WERI-Rb-1 (cell line): ENCODE measurements around the gene GATM.

ENCODE experiments used
- DNase-seq: peaks from one replicate; pipeline ENCODE4 v3.0.0-alpha.2; 2020
- H3K27ac ChIP-seq: fragments of 250-450 bp; sonication (Bioruptor Pico); 2 replicates; pipeline ENCODE4 v1.5.1; 2020; ENCODE audit warnings: mild to moderate bottlenecking, moderate library complexity
- H3K27me3 ChIP-seq: fragments of 250-450 bp; sonication (Bioruptor Pico); 2 replicates; pipeline ENCODE4 v1.5.1; 2021; ENCODE audit warnings: mild to moderate bottlenecking, low read depth, moderate library complexity; ENCODE audit not compliant: insufficient read depth, severe bottlenecking
- H3K36me3 ChIP-seq: fragments of 250-450 bp; sonication (Bioruptor Pico); 2 replicates; pipeline ENCODE4 v1.5.1; 2020; ENCODE audit warnings: mild to moderate bottlenecking, moderate library complexity
- H3K4me3 ChIP-seq: 2 replicates; pipeline ENCODE4 v1.5.1; 2011; ENCODE audit warnings: low read depth, mild to moderate bottlenecking, control low read depth, low read length
- H3K9me3 ChIP-seq: fragments of 250-450 bp; sonication (Bioruptor Pico); 2 replicates; pipeline ENCODE4 v1.5.1; 2021; ENCODE audit warnings: mild to moderate bottlenecking, moderate library complexity; ENCODE audit not compliant: severe bottlenecking
- TF ChIP-seq, protein P1 (sequence below): IDR thresholded peaks from 2 replicates; pipeline ENCODE4 v1.5.1; 2011; ENCODE audit warnings: low read depth, mild to moderate bottlenecking, control low read depth, inconsistent platforms, low read length

The GATM gene

DNA sequence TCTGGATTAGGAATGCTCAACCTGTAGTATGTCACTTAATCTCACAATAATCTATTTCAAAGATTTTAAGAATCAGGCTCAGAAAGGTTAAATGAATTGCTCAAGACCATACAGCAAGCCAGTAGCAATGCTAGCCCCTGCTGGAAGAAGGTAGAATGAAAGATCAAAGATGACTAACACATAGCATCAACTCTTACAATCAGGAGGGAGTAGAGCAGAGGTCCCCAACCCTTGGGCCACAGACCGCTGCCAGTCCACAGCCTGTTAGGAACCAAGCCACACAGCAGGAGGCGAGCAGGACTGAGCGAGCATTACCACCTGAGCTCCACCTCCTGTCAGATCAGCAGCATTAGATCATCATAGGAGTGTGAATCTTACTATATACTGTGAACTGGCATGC lies 15.5 kb upstream of the GATM start:
- no peak overlapping the region for H3K4me3 ChIP-seq
- TF ChIP-seq, protein P1, sequence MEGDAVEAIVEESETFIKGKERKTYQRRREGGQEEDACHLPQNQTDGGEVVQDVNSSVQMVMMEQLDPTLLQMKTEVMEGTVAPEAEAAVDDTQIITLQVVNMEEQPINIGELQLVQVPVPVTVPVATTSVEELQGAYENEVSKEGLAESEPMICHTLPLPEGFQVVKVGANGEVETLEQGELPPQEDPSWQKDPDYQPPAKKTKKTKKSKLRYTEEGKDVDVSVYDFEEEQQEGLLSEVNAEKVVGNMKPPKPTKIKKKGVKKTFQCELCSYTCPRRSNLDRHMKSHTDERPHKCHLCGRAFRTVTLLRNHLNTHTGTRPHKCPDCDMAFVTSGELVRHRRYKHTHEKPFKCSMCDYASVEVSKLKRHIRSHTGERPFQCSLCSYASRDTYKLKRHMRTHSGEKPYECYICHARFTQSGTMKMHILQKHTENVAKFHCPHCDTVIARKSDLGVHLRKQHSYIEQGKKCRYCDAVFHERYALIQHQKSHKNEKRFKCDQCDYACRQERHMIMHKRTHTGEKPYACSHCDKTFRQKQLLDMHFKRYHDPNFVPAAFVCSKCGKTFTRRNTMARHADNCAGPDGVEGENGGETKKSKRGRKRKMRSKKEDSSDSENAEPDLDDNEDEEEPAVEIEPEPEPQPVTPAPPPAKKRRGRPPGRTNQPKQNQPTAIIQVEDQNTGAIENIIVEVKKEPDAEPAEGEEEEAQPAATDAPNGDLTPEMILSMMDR = peak; percentile 29; the same call in 1 of the 2 replicates
- peak; percentile 16 for DNase-seq
- H3K36me3 ChIP-seq = no peaks in the 10 kb centered on the region
- H3K9me3 ChIP-seq = no peaks in the 10 kb centered on the region
- no peaks in the 10 kb centered on the region for H3K27me3 ChIP-seq
- H3K27ac ChIP-seq = no peak overlapping the region

DNA sequence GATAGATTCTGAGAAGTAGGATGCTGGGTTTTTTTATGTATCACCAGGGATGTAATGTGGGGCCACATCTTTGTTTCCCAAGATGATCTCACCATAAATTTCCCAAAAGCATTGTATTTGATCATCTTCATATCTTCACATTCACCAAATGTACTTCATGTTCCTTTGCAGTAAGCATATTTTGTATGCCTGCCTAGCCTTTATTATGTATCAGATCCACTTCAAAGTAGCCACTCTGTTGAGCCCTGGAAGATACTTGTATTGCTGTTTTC lies 14.2 kb upstream of the GATM start:
- Histone ChIP-seq H3K36me3 (no peaks in the 10 kb centered on the region), H3K27ac (no peak overlapping the region), H3K9me3 (no peaks in the 10 kb centered on the region), H3K27me3 (no peaks in the 10 kb centered on the region), H3K4me3 (no peak overlapping the region)
- no peak for DNase-seq
- TF ChIP-seq, protein P1 = no peak

DNA sequence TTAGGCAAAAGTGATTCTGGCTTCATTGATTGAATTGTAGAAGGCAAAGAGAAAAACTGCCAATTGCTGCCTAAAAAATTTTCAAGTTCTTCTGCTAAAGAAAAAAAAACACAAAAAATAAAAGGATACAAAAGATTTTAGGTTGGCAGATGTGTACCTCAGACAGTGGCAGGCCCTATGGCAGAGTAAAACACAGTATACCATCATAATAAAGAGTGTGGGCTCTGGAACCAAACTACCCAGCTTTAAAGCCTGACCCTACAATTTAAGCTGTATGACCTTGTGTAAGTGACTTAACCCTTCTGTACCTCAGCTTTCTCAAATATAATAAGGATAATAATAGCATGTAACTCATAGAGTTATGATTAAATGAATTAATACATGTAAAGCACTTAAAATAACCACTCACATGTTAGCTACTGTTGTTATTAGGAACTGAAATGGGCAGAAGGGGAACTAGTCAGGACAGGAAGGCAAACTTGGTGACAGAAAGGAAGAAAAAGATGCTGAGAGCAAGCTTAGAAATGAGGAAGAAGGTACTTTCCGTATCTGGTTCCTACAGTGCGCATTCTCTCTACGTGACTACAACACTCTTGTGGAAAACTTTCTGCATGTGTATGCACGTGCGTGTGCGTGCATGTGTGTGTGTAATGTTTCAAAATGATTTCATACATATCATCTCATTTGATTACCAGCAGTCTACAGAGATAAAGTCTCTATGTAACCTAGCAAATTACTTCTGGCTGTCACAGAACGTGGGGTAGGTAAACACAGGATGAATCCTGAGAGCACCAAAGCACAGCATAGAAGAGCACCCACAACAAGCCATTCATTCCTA lies 13.6 kb upstream of the GATM start:
- H3K36me3 ChIP-seq = no peaks in the 10 kb centered on the region

DNA sequence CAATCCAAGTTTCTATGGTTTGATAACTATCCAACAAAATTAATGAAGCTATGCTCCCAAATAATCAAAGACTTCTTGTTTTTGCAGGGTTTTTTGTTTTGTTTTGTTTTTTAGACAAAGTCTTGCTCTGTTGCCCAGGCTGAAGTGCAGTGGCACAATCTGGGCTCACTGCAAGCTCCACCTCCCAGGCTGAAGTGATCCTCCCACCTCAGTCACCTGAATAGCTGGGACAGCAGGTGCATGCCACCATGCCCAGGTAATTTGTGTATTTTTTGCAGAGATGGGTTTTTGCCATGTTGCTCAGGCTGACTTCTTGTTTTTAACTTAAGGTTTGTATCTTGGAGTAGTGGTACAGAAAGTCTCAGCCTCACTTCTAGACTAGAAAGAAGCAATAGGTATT lies 11.0 kb upstream of the GATM start:
- TF ChIP-seq, protein P1 = no peak
- Histone ChIP-seq H3K36me3 (no peaks in the 10 kb centered on the region), H3K9me3 (no peaks in the 10 kb centered on the region), H3K27me3 (no peaks in the 10 kb centered on the region), H3K4me3 (no peak overlapping the region), H3K27ac (no peak overlapping the region)
- no peak for DNase-seq

More for the DNA sequence above, 13.6 kb upstream of the GATM start:
- no peak overlapping the region for H3K27ac ChIP-seq
- no peak overlapping the region for H3K4me3 ChIP-seq
- TF ChIP-seq, protein P1 = no peak
- no peaks in the 10 kb centered on the region for H3K9me3 ChIP-seq
- DNase-seq = no peak
- H3K27me3 ChIP-seq = no peaks in the 10 kb centered on the region

DNA sequence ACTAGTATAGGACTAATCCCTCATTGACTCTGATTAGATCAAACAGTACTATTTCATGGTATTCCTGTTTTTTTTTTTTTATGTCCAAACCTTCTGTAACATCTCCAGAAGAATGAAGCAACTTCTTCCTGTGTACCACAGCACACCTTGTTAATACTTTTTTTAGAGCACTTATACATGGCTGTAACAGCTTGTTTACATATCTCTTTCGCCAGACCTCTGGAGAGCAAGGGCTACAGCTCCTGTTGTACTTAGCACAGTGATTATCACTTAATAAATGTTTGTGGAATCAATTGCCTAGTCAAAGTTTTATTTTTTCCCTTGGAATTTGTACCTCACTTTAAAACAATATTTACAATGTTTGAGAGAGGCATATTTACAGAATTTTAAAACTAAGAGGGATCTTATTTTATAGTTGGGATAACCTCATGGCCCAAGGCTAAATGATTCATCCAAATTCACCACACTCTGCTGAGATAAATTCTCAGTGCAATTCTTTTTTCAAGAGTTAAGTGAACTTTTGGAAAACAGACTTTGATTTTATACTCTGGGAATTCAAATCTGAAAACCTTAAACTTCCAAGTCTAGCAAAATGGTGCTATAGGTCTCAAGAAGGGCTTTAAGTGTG lies 9.2 kb upstream of the GATM start:
- Histone ChIP-seq H3K36me3 (no peaks in the 10 kb centered on the region), H3K27me3 (no peaks in the 10 kb centered on the region), H3K27ac (no peak overlapping the region), H3K9me3 (no peaks in the 10 kb centered on the region), H3K4me3 (no peak overlapping the region)
- TF ChIP-seq, protein P1 = no peak
- DNase-seq = no peak
